Activated CD8-positive, alpha-beta memory T cell treated with anti-CD3 and anti-CD28 coated beads, Interleukin-2, amount 50 U/mL, for 48 hours (primary cell): ENCODE measurements around the gene SSX5.
"Not testable (repeated sequence)": the region's sequence is repeated elsewhere in the genome, so short reads cannot be mapped to it uniquely, and the experiment has no call there.

Source experiments
- DNase-seq: peaks from one replicate; pipeline ENCODE4 v3.0.0-alpha.2; 2020

Gene SSX5, protein sequence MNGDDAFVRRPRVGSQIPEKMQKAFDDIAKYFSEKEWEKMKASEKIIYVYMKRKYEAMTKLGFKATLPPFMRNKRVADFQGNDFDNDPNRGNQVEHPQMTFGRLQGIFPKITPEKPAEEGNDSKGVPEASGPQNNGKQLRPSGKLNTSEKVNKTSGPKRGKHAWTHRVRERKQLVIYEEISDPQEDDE

DNA sequence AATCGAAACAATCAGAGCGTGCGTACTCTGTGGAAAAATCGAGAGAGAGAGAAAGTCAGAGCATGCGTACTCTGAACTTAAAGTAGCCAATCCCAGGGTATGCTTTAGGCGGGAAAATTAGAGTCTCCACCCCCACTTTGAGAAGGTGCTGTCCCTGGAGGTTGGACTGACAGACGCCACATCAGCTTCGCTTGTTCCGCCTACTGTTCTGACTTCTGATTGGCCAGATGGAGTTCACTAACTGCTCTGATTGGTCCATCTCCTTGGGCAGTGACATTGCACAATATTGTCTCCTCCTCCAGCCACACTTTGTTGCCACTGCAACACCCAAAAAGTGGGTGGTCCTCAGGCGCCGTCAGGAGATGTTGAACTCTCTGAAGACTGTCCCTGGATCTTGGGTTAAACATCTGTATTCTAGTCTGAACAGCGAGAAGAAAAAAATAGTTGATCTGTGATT is at the start of gene SSX5:
TSS of gene SSX5 (minus strand) at position 51 of the 457 bp plus-strand sequence. CDS start 1,437 bp downstream, outside the sequence.
- no peak for DNase-seq

DNA sequence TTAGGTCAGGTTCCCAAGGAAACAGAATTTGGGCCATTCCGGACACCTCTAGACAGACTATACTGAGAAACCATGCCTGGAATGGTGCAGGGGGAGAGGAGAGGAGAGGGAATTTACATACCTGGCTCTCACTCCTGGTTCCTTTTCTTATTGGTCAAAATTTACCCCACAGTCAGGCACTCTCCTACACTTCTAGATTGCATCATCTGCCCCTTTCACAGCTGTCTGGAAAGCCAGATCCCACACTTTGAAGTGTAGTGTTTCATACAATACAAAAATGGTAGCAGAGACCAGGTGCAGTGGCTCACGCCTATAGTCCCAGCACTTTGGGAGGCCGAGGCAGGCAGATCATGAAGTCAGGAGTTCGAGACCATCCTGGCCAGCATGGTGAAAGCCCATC is 27.6 kb upstream of the SSX5 start:
- not testable (repeated sequence) for DNase-seq

GRCh38 chrX:48214341-48214740 is 17.7 kb upstream of the SSX5 start:
- not testable (repeated sequence) for DNase-seq

- DNase-seq = not testable (repeated sequence)
These were observed 6.6 kb downstream of the SSX5 start for GRCh38 chrX:48190024-48190423.

DNA sequence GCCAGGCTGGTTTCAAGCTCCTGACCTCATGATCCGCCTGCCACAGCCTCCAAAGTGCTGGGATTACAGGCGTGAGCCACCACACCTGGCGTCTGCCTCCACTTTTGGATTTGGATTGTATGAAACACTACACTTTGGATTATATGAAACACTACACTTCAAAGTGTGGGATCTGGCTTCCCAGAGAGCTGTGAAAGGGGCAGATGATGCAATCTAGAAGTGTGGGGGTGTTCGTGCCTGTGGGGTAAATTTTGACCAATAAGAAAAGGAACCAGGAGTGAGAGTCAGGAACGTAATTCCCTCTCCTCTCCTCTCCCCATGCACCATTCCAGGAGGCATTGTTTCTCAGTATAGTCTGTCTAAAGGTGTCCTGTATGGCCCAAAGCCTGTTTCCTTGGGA is 14.7 kb downstream of the SSX5 start:
- not testable (repeated sequence) for DNase-seq

DNA sequence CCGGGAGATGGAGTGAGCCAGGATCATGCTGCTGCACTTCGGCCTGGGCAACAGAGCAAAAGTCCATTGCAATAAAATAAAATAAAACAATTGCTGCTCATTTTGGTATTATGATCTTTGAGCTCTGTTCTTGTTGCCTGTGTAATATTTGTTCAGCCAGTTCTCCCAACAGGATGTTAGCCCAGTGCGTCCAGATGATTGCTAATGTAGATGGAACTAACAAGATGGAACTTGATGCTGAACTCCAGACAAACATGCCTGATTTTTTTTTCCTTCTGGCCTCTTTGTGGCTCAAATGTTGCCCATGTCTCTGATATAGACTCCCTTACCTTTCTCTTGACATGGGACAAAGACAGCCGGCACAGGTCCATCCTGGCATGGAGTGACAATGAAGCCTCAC is 15.8 kb downstream of the SSX5 start:
- no peak for DNase-seq

DNA sequence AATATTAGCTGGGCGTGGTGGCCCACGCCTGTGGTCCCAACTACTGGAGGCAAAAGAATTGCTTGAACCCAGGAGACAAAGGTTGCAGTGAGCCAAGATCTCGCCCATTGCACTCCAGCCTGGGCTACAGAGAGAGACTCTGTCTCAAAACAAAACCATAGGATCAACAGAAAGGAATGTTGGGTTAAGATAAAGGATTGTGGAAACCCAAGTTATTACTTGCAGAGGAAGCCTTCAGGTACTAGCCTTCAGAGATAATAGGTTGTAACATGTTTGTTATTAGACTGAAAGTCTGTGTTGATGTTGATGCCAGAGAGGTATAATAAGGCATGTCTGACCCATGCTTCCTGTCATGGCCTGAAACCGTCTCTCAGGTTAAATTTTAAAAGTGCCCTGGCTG is 16.9 kb downstream of the SSX5 start:
- no peak for DNase-seq

- not testable (repeated sequence) for DNase-seq
These were observed 30.3 kb downstream of the SSX5 start for GRCh38 chrX:48166322-48166721.

- no peak for DNase-seq
These were observed 31.4 kb downstream of the SSX5 start for GRCh38 chrX:48165241-48165640.

DNA sequence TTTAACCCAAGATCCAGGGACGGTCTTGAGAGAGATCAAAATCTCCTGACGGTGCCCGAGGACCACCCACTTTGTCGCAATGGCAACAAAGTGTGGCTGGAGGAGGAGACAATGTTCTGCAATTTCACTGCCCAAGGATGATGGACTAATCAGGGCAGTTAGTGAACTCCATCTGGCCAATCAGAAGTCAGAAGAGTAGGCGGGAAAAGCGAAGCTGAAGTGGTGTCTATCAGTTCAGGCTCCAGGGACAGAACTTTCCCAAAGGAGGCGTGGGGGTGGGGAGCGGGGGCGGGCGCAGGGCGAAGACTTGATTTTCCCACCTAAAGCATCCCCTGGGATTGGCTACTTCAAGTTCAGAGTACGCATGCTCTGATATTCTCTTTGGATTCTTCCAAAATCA is 40.6 kb downstream of the SSX5 start:
- DNase-seq = no peak

DNA sequence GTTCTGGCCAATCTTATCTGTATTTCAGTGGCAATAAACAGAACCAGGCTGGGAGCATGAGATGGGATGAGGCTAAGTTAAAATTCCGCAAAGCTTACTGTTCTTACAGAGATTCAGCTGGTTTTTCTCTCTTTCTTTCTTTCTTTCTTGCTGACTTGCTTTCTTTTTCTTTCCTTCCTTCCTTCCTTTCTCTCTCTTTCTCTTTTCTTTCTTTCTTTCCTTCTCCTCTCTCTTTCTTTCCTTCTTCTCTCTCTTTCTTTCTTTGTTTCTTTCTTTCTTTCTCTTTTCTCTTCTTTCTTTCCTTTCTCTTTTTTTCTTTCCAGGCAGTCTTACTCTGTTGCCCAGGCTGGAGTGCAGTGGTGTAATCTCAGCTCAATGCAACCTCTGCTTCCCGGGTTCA is 41.8 kb downstream of the SSX5 start:
- no peak for DNase-seq

DNA sequence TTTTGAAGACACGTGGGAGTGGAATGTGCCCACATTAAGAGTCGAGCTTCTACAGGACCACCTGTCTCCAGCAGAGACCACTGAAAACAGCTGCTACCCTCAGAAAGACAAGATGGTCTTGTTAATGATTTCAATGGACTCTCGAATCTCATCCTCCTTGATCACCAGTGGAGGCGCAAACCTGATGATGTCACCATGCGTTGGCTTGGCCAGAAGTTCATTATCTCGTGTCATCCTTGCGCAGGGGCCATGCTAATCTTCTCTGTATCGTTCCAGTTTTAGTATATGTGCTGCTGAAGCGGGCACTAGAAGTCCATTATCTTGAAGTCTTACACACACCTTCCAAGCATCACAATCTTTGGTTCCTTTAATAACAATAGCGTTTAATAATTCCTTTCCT is 42.8 kb downstream of the SSX5 start:
- DNase-seq = no peak

- DNase-seq = not testable (repeated sequence)
These were observed 53.9 kb downstream of the SSX5 start for GRCh38 chrX:48142697-48143096.

DNA sequence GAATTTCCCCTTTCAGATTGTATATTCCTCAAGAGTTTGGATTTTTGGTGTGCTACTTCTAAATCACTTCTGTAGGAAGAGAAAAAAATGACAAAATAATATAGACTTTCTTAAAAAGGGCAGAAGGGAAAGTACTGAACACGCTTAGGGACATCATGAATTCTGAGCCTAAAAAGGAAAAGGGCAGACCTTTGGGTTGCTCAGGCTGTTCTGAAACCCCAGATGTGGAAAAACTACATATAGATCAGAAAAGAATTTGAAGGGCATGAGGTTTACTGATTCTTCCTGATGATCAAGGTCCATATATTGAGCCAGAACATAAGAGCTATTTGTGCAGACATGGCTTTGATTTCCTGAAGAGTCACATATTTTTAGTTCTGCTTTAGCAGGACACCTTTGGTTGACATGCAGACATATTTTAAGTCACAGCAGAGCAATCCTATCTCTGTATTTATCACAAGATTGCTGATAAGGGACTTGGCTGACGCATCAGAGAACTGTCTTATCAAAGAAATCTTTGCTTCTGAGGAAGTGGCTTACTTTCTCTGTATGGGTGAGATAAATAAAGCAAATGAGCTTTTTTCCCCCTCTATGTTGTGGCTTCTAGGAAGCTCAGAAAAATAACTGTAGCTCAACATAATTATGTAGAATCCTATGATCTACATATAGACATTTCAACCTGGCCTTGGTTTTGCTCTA is 54.6 kb downstream of the SSX5 start:
- not testable (repeated sequence) for DNase-seq

DNA sequence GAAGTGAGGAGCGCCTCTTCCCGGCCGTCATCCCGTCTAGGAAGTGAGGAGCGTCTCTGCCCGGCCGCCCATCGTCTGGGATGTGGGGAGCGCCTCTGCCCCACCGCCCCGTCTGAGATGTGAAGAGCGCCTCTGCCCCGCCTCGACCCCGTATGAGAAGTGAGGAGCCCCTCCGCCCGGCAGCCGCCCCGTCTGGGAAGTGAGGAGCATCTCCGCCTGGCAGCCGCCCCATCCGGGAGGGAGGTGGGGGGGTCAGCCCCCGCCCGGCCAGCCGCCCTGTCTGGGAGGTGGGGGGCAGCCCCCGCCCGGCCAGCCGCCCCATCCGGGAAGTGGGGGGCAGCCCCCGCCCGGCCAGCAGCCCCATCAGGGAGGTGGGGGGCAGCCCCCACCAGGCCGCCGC is 57.5 kb downstream of the SSX5 start:
- not testable (repeated sequence) for DNase-seq
